Mesenchymal stem cell (in vitro differentiated cells and primary cell): ENCODE measurements around the gene ACSL3.
A peak's percentile ranks its signal among the peaks of the same experiment; 100 is the strongest.

Experiments
- DNase-seq: peaks from one replicate; pipeline ENCODE4 v3.0.0-alpha.2; 2013
- H2AFZ ChIP-seq: one replicate; pipeline ENCODE4 v1.6.1; 2013; ENCODE audit warnings: low read depth, mild to moderate bottlenecking, control low read depth, inconsistent platforms, low read length, moderate library complexity
- H2AK5ac ChIP-seq: 2 replicates; pipeline ENCODE4 v1.6.1; 2013; ENCODE audit warnings: low read length, moderate library complexity, mild to moderate bottlenecking, inconsistent platforms; ENCODE audit not compliant: severe bottlenecking
- H2BK120ac ChIP-seq: one replicate; pipeline ENCODE4 v1.6.1; 2013; ENCODE audit warnings: low read depth, mild to moderate bottlenecking, inconsistent platforms, low read length, moderate library complexity
- H2BK12ac ChIP-seq, 2 experiments: one replicate each; pipeline ENCODE4 v1.6.1; 2013; ENCODE audit warnings: inconsistent platforms in 2 of 2, low read length in 2 of 2, mild to moderate bottlenecking in 2 of 2, moderate library complexity in 2 of 2, control low read depth in 1 of 2
- H2BK15ac ChIP-seq: one replicate; pipeline ENCODE4 v1.6.1; 2013; ENCODE audit warnings: mild to moderate bottlenecking, low read depth, inconsistent platforms; ENCODE audit not compliant: poor library complexity, severe bottlenecking
- H2BK5ac ChIP-seq: 2 replicates; pipeline ENCODE4 v1.6.1; 2013; ENCODE audit warnings: low read depth, mild to moderate bottlenecking, low read length, control low read depth, inconsistent platforms; ENCODE audit not compliant: poor library complexity, severe bottlenecking
- H3K14ac ChIP-seq, 2 experiments: one replicate each; pipeline ENCODE4 v1.6.1; 2013; ENCODE audit warnings: inconsistent platforms in 2 of 2, low read length in 2 of 2, control low read depth in 1 of 2, mild to moderate bottlenecking in 1 of 2, moderate library complexity in 1 of 2
- H3K18ac ChIP-seq, 2 experiments: one replicate each; pipeline ENCODE4 v1.6.1; 2013; ENCODE audit warnings: inconsistent platforms in 2 of 2, low read length in 2 of 2, control low read depth in 1 of 2, low read depth in 1 of 2, mild to moderate bottlenecking in 1 of 2
- H3K23ac ChIP-seq, 2 experiments: one replicate each; pipeline ENCODE4 v1.6.1; 2013; ENCODE audit warnings: inconsistent platforms in 2 of 2, low read length in 2 of 2, mild to moderate bottlenecking in 2 of 2, moderate library complexity in 2 of 2, control low read depth in 1 of 2
- H3K27ac ChIP-seq: 2 replicates; pipeline ENCODE4 v1.5.1; 2013; ENCODE audit warnings: mild to moderate bottlenecking, moderate library complexity, low read length, control low read depth, inconsistent platforms; ENCODE audit not compliant: poor library complexity, severe bottlenecking
- H3K27me3 ChIP-seq, 2 experiments: 2 replicates each; pipeline versions ENCODE4 v1.6.1 to v1.7.0; 2013; ENCODE audit warnings: low read length in 2 of 2, mild to moderate bottlenecking in 2 of 2, moderate library complexity in 2 of 2, control low read depth in 1 of 2, inconsistent platforms in 1 of 2; ENCODE audit not compliant: control insufficient read depth in 1 of 2, insufficient read depth in 1 of 2
- H3K36me3 ChIP-seq, 2 experiments: 2 replicates each; pipeline versions ENCODE4 v1.6.1 to v1.7.0; 2013; ENCODE audit warnings: low read length in 2 of 2, control low read depth in 1 of 2, inconsistent platforms in 1 of 2, low read depth in 1 of 2, mild to moderate bottlenecking in 1 of 2; ENCODE audit not compliant: insufficient read depth in 2 of 2, control insufficient read depth in 1 of 2
- H3K4ac ChIP-seq, 2 experiments: one replicate each; pipeline ENCODE4 v1.6.1; 2013; ENCODE audit warnings: inconsistent platforms in 2 of 2, low read length in 2 of 2, mild to moderate bottlenecking in 2 of 2, moderate library complexity in 2 of 2, control low read depth in 1 of 2, low read depth in 1 of 2
- H3K4me1 ChIP-seq: 2 replicates; pipeline ENCODE4 v1.6.1; 2013; ENCODE audit warnings: low read depth, low read length, control low read depth; ENCODE audit not compliant: control insufficient read depth, insufficient read depth
- H3K4me2 ChIP-seq: 2 replicates; pipeline ENCODE4 v1.6.1; 2013; ENCODE audit warnings: low read length, mild to moderate bottlenecking, inconsistent platforms; ENCODE audit not compliant: poor library complexity, severe bottlenecking
- H3K4me3 ChIP-seq, 2 experiments: 2 replicates each; pipeline versions ENCODE4 v1.5.1 to v1.7.0; 2013; ENCODE audit warnings: low read length in 2 of 2, mild to moderate bottlenecking in 2 of 2, control low read depth in 1 of 2, low read depth in 1 of 2; ENCODE audit not compliant: insufficient read depth in 1 of 2
- H3K79me1 ChIP-seq: replicated peaks from 2 replicates; pipeline ENCODE4 v1.6.1; 2013; ENCODE audit warnings: mild to moderate bottlenecking, control low read depth, low read length, inconsistent platforms; ENCODE audit not compliant: poor library complexity, severe bottlenecking
- H3K9ac ChIP-seq: 2 replicates; pipeline ENCODE4 v1.7.0; 2013; ENCODE audit warnings: mild to moderate bottlenecking, low read length, moderate library complexity
- H3K9me3 ChIP-seq: 2 replicates; pipeline ENCODE4 v1.7.0; 2013; ENCODE audit warnings: mild to moderate bottlenecking, low read length; ENCODE audit not compliant: control insufficient read depth
- H4K8ac ChIP-seq: one replicate; pipeline ENCODE4 v1.6.1; 2013; ENCODE audit warnings: inconsistent platforms, mild to moderate bottlenecking, low read length, moderate library complexity
- H4K91ac ChIP-seq: one replicate; pipeline ENCODE4 v1.6.1; 2013; ENCODE audit warnings: mild to moderate bottlenecking, low read length, inconsistent platforms
- WGBS: methylation state at CpG from one replicate; pipeline ENCODE4 v1.1.7; 2013; ENCODE audit warnings: mixed read lengths; 5-methylcytosine and 5-hydroxymethylcytosine counted together

The ACSL3 gene

DNA sequence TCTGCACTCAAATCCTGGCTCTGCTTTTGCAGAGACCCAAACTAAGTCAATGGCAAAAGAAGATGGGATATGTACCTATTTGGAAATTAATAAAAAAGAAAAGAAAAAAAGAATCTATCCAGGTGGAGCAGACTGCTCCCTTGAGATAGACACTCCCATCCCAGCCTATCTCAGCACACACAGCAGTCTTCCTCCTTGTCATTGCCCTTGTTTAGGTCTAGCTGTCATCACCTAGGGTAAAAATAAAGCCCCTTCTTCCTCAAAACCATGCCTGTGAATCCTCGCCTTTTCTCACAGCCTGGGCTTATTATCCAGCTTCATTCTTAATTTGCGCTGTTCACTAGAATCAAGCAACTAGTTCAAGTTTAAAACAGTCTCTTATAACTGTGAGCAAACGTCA is 30.7 kb upstream of the ACSL3 start:
- Histone ChIP-seq H2BK120ac (no peak overlapping the region), H4K91ac (no peak overlapping the region), H2AFZ (no peak overlapping the region), H3K4ac (no peak overlapping the region), H3K27me3 (no peaks in the 10 kb centered on the region), H3K23ac (no peak overlapping the region), H2AK5ac (no peak overlapping the region), H3K79me1 (no peaks in the 10 kb centered on the region), H2BK5ac (no peak overlapping the region), H3K18ac (no peak overlapping the region), H3K14ac (no peak overlapping the region), H2BK15ac (no peak overlapping the region), H3K27ac (no peak overlapping the region), H4K8ac (no peak overlapping the region), H3K4me3 (no peak overlapping the region), H3K36me3 (no peaks in the 10 kb centered on the region), H3K9ac (no peak overlapping the region), H2BK12ac (no peak overlapping the region), H3K4me1 (no peaks in the 10 kb centered on the region), H3K9me3 (no peaks in the 10 kb centered on the region), H3K4me2 (no peak overlapping the region)
- WGBS = 98% methylated on average over 3 of the region's 3 CpGs
- DNase-seq = no peak

DNA sequence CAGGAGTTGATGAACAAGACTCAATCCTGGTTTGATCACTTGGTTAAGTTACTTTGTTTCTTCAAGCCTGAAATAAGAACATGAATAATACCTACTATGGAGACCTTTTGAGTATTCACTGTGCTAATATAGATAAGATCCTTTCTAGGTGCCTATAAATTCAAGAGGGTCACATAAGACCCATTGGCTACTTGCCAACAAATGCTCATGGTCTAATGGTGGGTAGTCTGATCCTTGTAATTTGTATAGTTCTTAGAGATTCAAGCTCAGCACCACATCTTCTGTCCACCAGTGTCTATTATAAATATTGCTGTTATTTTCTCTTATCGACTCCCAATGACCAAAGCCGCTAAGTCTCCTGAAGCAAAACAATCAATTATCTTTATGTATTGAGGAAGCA is 27.4 kb upstream of the ACSL3 start:
- WGBS = 100% methylated on average over 1 of the region's 2 CpGs
- DNase-seq = no peak
- Histone ChIP-seq H2BK5ac (no peak overlapping the region), H3K36me3 (no peaks in the 10 kb centered on the region), H3K27ac (no peak overlapping the region), H3K9ac (no peak overlapping the region), H3K27me3 (no peaks in the 10 kb centered on the region), H2BK12ac (no peak overlapping the region), H4K91ac (no peak overlapping the region), H2AK5ac (no peak overlapping the region), H2AFZ (no peak overlapping the region), H2BK120ac (no peak overlapping the region), H4K8ac (no peak overlapping the region), H3K23ac (no peak overlapping the region), H3K18ac (no peak overlapping the region), H3K4me1 (no peaks in the 10 kb centered on the region), H3K4ac (no peak overlapping the region), H3K4me3 (no peak overlapping the region), H3K4me2 (no peak overlapping the region), H3K14ac (no peak overlapping the region), H3K9me3 (no peaks in the 10 kb centered on the region), H2BK15ac (no peak overlapping the region), H3K79me1 (no peaks in the 10 kb centered on the region)

DNA sequence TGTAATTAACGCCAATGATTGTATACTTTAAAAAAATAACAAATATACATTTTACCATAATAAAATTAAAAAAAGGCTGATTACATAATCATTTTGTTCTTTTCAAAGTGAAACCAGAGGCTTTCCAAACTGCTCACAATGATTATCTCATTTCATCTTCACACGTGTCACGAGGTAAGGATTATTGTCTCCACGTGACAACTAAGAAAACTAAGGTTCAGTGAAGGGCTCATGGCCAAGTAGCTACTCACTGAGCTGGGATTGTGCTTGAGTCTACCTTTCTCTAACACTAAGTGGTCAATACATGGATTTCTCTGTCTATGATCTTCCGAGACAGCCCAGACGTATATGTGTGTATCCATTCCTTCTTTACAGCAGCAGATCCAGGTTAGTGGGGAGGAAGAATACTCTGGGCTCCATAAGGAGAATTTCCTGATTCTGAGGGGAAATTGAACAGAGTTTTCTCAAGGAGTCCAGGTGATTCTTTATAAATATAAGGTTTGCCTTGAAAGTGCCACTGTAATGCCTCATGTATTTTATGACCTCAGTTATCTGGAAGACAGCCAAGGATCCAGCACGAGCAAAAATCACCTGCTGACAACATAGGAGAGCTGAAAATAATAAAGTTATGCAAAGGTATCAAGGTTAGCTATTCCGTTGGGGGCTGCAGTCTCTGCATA is 25.6 kb upstream of the ACSL3 start:
- Histone ChIP-seq H2BK12ac (no peak overlapping the region), H3K27me3 (no peaks in the 10 kb centered on the region), H2BK120ac (no peak overlapping the region), H3K14ac (no peak overlapping the region), H3K9me3 (no peaks in the 10 kb centered on the region), H3K4me1 (no peaks in the 10 kb centered on the region), H2BK5ac (no peak overlapping the region), H3K9ac (no peak overlapping the region), H2BK15ac (no peak overlapping the region), H3K36me3 (no peaks in the 10 kb centered on the region), H3K18ac (no peak overlapping the region), H3K79me1 (no peaks in the 10 kb centered on the region), H4K8ac (no peak overlapping the region), H3K4me3 (no peak overlapping the region), H3K23ac (no peak overlapping the region), H3K4ac (no peak overlapping the region), H2AK5ac (no peak overlapping the region), H3K27ac (no peak overlapping the region), H2AFZ (no peak overlapping the region), H3K4me2 (no peak overlapping the region), H4K91ac (no peak overlapping the region)
- 92% methylated on average over 7 of the region's 8 CpGs for WGBS
- no peak for DNase-seq

DNA sequence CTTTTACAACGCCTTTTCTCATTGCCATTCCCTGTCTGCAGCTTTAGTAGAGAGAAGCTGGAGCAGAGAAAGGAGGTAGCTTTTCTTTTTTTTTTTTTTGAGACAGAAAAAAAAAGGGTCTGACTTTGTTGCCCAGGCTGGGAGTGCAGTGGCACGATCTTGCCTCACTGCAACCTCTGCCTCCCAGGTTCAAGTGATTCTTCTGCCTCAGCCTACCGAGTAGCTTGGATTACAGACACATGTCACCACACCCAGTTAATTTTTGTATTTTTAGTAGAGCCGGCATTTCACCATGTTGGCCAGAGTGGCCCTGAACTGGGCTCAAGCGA is 25.0 kb upstream of the ACSL3 start:
- Histone ChIP-seq H2BK12ac (no peak overlapping the region), H3K4me3 (no peak overlapping the region), H4K8ac (no peak overlapping the region), H3K4me2 (no peak overlapping the region), H3K36me3 (no peaks in the 10 kb centered on the region), H3K79me1 (no peaks in the 10 kb centered on the region), H3K4ac (peak overlapping the region in 1 of 2 experiments; percentile 45), H3K9ac (no peak overlapping the region), H2BK15ac (no peak overlapping the region), H3K23ac (no peak overlapping the region), H2AK5ac (no peak overlapping the region), H3K18ac (no peak overlapping the region), H3K14ac (no peak overlapping the region), H2BK5ac (no peak overlapping the region), H3K27ac (no peak overlapping the region), H3K9me3 (no peaks in the 10 kb centered on the region), H4K91ac (no peak overlapping the region), H3K27me3 (no peaks in the 10 kb centered on the region), H2BK120ac (no peak overlapping the region), H2AFZ (no peak overlapping the region), H3K4me1 (no peaks in the 10 kb centered on the region)
- DNase-seq = no peak
- 87% methylated on average over 5 of the region's 5 CpGs for WGBS
